Stimulated activated CD4-positive, alpha-beta T cell treated with anti-CD3 and anti-CD28 coated beads, TNF-alpha, amount 100 ng/mL, for 48 hours (primary cell): ENCODE data around the gene SEPTIN1.

Experiments
- DNase-seq, 3 donors: peaks; one replicate each; pipeline ENCODE4 v3.0.0-alpha.2; 2020; ENCODE audit warnings: low read depth in 3 of 3

SEPTIN1 gene

GRCh38 chr16:30377050-30377811 is 5.1 kb downstream of the SEPTIN1 start:
- DNase-seq: no peak

- DNase-seq: no peak
Measured at GRCh38 chr16:30376461-30376902, 5.9 kb downstream of the SEPTIN1 start.

- DNase-seq: no peak
Measured at GRCh38 chr16:30375864-30376263, 6.5 kb downstream of the SEPTIN1 start.

- no peak for DNase-seq
Measured at GRCh38 chr16:30374538-30374937, 7.8 kb downstream of the SEPTIN1 start, which contains the start of gene MYL11. TSS of gene MYL11 (plus strand) at chr16:30374802. CDS start at chr16:30374858, 56 bp downstream.

- no peak for DNase-seq
Measured at GRCh38 chr16:30372725-30373124, 9.6 kb downstream of the SEPTIN1 start.

- DNase-seq: no peak
Measured at GRCh38 chr16:30372038-30372712, 10.2 kb downstream of the SEPTIN1 start.

GRCh38 chr16:30371248-30371816 is 11.0 kb downstream of the SEPTIN1 start:
- DNase-seq: no peak

- peak; percentile 98 to 99 (median 99) for DNase-seq
Measured at GRCh38 chr16:30370456-30371247, 11.7 kb downstream of the SEPTIN1 start, which contains the start of gene TBC1D10B. TSS of gene TBC1D10B (minus strand) at chr16:30370494. CDS start at chr16:30370183, 311 bp downstream.

GRCh38 chr16:30369938-30370455 is 12.4 kb downstream of the SEPTIN1 start:
- no peak for DNase-seq

GRCh38 chr16:30369091-30369937 is 13.0 kb downstream of the SEPTIN1 start:
- no peak for DNase-seq

GRCh38 chr16:30368792-30369090 is 13.6 kb downstream of the SEPTIN1 start:
- DNase-seq: no peak

- DNase-seq: no peak
Measured at GRCh38 chr16:30368122-30368791, 14.1 kb downstream of the SEPTIN1 start.

GRCh38 chr16:30367349-30368009 is 14.9 kb downstream of the SEPTIN1 start:
- DNase-seq: no peak

- DNase-seq: no peak
Measured at GRCh38 chr16:30366511-30366910, 15.8 kb downstream of the SEPTIN1 start.

GRCh38 chr16:30365200-30365599 is 17.2 kb downstream of the SEPTIN1 start:
- no peak for DNase-seq

GRCh38 chr16:30361180-30361579 is 21.2 kb downstream of the SEPTIN1 start:
- no peak for DNase-seq

GRCh38 chr16:30359871-30360170 is 22.5 kb downstream of the SEPTIN1 start:
- no peak for DNase-seq

- no peak for DNase-seq
Measured at GRCh38 chr16:30358990-30359870, 23.1 kb downstream of the SEPTIN1 start.

- no peak for DNase-seq
Measured at GRCh38 chr16:30358577-30358936, 23.8 kb downstream of the SEPTIN1 start.
